Stomach (tissue), 9 donors: ENCODE results near the gene ATP2A3. TPM values are rescaled to one million over a fixed set of nuclear protein-coding genes. Genes with fewer than 3 reads are reported as not detected.

Experiments used
- DNase-seq, 2 donors: peaks; one replicate each; pipeline versions ENCODE4 v3.0.0 to v3.0.0-alpha.2; 2013 to 2019
- H3K27ac ChIP-seq, 5 donors: fragments of 200-600 bp in 4 of 5; sonication (generic) in 4 of 5; one replicate each; pipeline ENCODE4 v1.5.1; 2013 to 2019; ENCODE audit warnings: mild to moderate bottlenecking in 1 of 5, moderate library complexity in 1 of 5
- H3K27me3 ChIP-seq, 3 donors: fragments of 200-600 bp; sonication (generic); one replicate each; pipeline ENCODE4 v1.5.1; 2017 to 2019; ENCODE audit warnings: mixed run types in 1 of 3
- H3K36me3 ChIP-seq, 4 donors: fragments of 200-600 bp; sonication (generic); 1 replicate in 3 of 4; 2 replicates in 1 of 4; pipeline ENCODE4 v1.5.1; 2016 to 2019
- H3K4me1 ChIP-seq, 4 donors: fragments of 200-600 bp; sonication (generic); one replicate each; pipeline ENCODE4 v1.5.1; 2016 to 2019
- H3K4me3 ChIP-seq, 4 donors: fragments of 200-600 bp; sonication (generic) in 3 of 4; one replicate each; pipeline ENCODE4 v1.5.1; 2016 to 2019; ENCODE audit warnings: mild to moderate bottlenecking in 1 of 4
- H3K9me3 ChIP-seq, 4 donors: fragments of 200-600 bp; sonication (generic); one replicate each; pipeline ENCODE4 v1.5.1; 2016 to 2019
- EP300 ChIP-seq: sonication (generic); formaldehyde crosslinking; IDR thresholded peaks from one replicate; pipeline ENCODE4 v1.6.1; 2017; ENCODE audit warnings: antibody characterized with exemption
- POLR2A ChIP-seq, 4 donors: fragments of 450-650 bp; IDR thresholded peaks; one replicate each; pipeline ENCODE4 v1.6.1; 2016; ENCODE audit warnings: antibody characterized with exemption in 4 of 4, control low read depth in 2 of 4, mild to moderate bottlenecking in 1 of 4, moderate library complexity in 1 of 4
- POLR2AphosphoS5 ChIP-seq, 3 donors: sonication (generic); formaldehyde crosslinking; IDR thresholded peaks; one replicate each; pipeline ENCODE4 v1.6.1; 2016; ENCODE audit warnings: antibody characterized with exemption in 3 of 3
- WGBS, 5 donors: extraction: QIAGEN DNeasy Blood & Tissue Kit in 3 of 5; methylation state at CpG; one replicate each; pipeline versions ENCODE4 v1.1.5 to v1.1.7; 2013 to 2018; 5-methylcytosine and 5-hydroxymethylcytosine counted together
- intact Hi-C: fragments of 100-400 bp; cut with DNase I; formaldehyde crosslinking; loops from one replicate; pipeline ENCODE4 v1.15.1; 2023; ENCODE audit warnings: low total_unique reads
- polyA plus RNA-seq, 3 donors: library from polyadenylated mRNA; stranded (reverse); fragments of 200-250 nt; gene quantifications; one replicate each; pipeline ENCODE4 v1.2.3, GENCODE V29; 2013
- total RNA-seq, 5 donors: library from RNA; depleted of rRNA; stranded (reverse); fragments of >200 nt; gene quantifications; one replicate each; pipeline versions ENCODE4 v1.1.0 to v1.2.3, GENCODE V29; 2014 to 2016
- TF ChIP-seq, protein P1 (sequence below), 7 experiments: fragments of 450-650 bp in 4 of 7; fragments of 200-600 bp in 3 of 7; sonication (generic) in 3 of 7; IDR thresholded peaks; one replicate each; pipeline ENCODE4 v1.5.1; 2016 to 2019; ENCODE audit warnings: antibody characterized with exemption in 7 of 7, control low read depth in 2 of 7, mild to moderate bottlenecking in 1 of 7
- donor health status: healthy with polysubstance abuse.
- donor health status: Bipolar disorder and iron deficiency.
- donor health status: healthy.

ATP2A3 gene
- total and polyA plus RNA-seq, 8 donors: 10.4 to 1,069 (median 64.1) TPM

DNA sequence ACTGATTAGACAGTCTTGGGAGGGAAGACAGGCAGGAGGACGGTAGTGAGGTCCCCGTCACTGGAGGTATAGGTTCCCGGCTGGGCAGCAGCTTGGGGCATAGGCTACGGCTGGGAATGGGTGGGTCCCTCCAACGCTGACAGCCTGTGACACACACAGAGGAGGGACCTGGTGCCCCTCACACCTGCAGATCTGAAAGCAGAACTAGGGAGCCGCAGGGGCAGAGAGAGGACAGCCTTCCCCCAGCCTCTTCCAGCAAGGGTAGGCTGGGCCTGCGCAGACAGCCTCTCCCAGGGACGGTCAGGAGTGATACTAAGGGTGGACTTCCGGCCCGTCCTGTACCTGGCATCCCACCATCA is 49.9 kb downstream of the ATP2A3 start:
- H3K4me1 ChIP-seq: peaks cover 21 to 58% (median 34%) of the 10 kb centered on the region in 4 donors
- H3K9me3 ChIP-seq: no peaks in the 10 kb centered on the region
- WGBS, 5 donors: 79 to 88% (median 86%) methylated on average over 10 of the region's 10 CpGs
- DNase-seq: peak in 1 of 2 donors; percentile 43
- no peaks in the 10 kb centered on the region for H3K27me3 ChIP-seq
- H3K36me3 ChIP-seq: no peaks in the 10 kb centered on the region
- intact Hi-C loops: no loop called here
- H3K27ac ChIP-seq: peak overlapping the region in 4 of 5 donors; percentile 13 to 79 (median 50)
- H3K4me3 ChIP-seq: peak overlapping the region in 3 of 4 donors; percentile 24 to 33 (median 31)
- TF ChIP-seq EP300 (no peak), POLR2A (IDR thresholded peaks at IDR 0.05) (no peak), POLR2AphosphoS5 (IDR thresholded peaks at IDR 0.05) (no peak)
- TF ChIP-seq, protein P1, sequence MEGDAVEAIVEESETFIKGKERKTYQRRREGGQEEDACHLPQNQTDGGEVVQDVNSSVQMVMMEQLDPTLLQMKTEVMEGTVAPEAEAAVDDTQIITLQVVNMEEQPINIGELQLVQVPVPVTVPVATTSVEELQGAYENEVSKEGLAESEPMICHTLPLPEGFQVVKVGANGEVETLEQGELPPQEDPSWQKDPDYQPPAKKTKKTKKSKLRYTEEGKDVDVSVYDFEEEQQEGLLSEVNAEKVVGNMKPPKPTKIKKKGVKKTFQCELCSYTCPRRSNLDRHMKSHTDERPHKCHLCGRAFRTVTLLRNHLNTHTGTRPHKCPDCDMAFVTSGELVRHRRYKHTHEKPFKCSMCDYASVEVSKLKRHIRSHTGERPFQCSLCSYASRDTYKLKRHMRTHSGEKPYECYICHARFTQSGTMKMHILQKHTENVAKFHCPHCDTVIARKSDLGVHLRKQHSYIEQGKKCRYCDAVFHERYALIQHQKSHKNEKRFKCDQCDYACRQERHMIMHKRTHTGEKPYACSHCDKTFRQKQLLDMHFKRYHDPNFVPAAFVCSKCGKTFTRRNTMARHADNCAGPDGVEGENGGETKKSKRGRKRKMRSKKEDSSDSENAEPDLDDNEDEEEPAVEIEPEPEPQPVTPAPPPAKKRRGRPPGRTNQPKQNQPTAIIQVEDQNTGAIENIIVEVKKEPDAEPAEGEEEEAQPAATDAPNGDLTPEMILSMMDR (IDR thresholded peaks at IDR 0.05): no peak

DNA sequence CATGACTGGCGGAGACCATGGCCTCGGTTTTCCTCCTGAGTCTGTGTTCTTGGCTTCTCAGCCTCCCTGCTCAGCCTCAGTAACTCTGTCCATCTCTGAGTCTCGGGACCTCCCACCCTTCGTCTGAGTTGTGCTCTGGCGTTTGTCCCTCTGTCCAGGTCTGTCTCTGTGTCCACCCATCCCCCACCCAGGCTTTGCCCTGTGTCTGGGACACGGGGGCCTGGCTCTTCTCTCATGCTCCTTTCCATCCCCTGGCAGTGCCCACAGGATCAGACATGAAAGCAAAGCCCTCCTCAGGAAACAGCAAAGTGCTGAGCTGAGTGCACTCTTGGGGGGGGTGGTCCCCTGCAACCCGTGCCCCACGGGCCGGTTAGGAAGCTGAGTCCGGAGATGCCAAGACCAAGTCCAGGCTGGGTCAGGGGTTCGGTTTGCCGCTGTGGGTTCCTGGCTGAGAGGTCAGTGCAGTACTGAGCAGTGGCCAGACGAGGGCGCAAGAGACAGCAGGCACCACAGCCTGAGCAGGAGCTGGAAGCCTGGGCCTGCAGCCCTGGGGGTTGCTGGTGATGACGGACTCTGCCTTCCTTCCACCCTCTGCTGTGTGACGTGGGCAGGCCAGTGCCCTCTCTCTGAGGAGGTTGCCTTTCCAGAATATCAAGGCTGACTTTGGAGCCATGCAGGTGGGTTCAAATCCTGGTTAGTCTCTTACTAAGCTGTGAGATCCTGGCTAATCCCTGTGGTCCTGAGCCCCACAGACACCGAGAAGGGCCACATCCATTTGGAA is 50.5 kb downstream of the ATP2A3 start:
- 26 to 39% (median 30%) methylated on average over 12 to 17 of the region's 17 CpGs for WGBS, 5 donors
- H3K4me3 ChIP-seq: peak overlapping the region in 2 of 4 donors; percentile 31 to 33

DNA sequence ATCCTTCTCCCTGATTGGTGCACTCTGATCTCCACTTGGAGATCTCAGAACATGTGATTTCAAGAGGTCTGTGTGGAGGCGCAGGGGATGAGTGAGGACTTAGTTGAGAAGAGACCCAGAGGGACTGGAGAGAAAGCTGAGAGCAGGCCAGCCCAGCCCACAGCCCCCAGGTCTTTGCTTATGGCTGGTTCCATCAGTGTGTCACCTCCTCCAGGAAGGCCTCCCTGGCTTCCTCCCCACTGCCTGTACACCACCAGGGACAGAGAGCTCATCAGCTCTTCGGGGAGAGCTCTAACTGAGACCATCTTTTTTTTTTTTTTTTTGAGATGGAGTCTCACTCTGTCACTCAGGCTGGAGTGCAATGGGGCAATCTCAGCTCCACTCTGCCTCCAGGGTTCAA is 51.4 kb downstream of the ATP2A3 start:
- Histone ChIP-seq H3K4me1 (peaks cover 21 to 50% (median 29%) of the 10 kb centered on the region in 4 donors), H3K27me3 (no peaks in the 10 kb centered on the region), H3K27ac (no peak overlapping the region), H3K4me3 (no peak overlapping the region), H3K9me3 (no peaks in the 10 kb centered on the region), H3K36me3 (no peaks in the 10 kb centered on the region)
- WGBS, 5 donors: 92 to 100% (median 95%) methylated on average over 2 of the region's 2 CpGs
- no peak for DNase-seq
- intact Hi-C loops: no loop called here
- TF ChIP-seq POLR2AphosphoS5 (IDR thresholded peaks at IDR 0.05) (no peak), POLR2A (IDR thresholded peaks at IDR 0.05) (no peak), EP300 (no peak)
- TF ChIP-seq, protein P1 (IDR thresholded peaks at IDR 0.05): no peak

More for the DNA sequence above, 50.5 kb downstream of the ATP2A3 start:
- TF ChIP-seq, protein P1 (IDR thresholded peaks at IDR 0.05): peak in 5 of 7 experiments; percentile 93 to 98 (median 97)
- TF ChIP-seq POLR2A (IDR thresholded peaks at IDR 0.05): no peak
- TF ChIP-seq POLR2AphosphoS5 (IDR thresholded peaks at IDR 0.05): peak in 1 of 3 donors; percentile 37
- Histone ChIP-seq H3K9me3 (no peaks in the 10 kb centered on the region), H3K36me3 (no peaks in the 10 kb centered on the region), H3K27ac (peak overlapping the region in 3 of 5 donors; percentile 29 to 79 (median 70)), H3K27me3 (no peaks in the 10 kb centered on the region), H3K4me1 (peaks cover 21 to 55% (median 33%) of the 10 kb centered on the region in 4 donors)
- DNase-seq: peak; percentile 85 to 93
- intact Hi-C loops: no loop called here

DNA sequence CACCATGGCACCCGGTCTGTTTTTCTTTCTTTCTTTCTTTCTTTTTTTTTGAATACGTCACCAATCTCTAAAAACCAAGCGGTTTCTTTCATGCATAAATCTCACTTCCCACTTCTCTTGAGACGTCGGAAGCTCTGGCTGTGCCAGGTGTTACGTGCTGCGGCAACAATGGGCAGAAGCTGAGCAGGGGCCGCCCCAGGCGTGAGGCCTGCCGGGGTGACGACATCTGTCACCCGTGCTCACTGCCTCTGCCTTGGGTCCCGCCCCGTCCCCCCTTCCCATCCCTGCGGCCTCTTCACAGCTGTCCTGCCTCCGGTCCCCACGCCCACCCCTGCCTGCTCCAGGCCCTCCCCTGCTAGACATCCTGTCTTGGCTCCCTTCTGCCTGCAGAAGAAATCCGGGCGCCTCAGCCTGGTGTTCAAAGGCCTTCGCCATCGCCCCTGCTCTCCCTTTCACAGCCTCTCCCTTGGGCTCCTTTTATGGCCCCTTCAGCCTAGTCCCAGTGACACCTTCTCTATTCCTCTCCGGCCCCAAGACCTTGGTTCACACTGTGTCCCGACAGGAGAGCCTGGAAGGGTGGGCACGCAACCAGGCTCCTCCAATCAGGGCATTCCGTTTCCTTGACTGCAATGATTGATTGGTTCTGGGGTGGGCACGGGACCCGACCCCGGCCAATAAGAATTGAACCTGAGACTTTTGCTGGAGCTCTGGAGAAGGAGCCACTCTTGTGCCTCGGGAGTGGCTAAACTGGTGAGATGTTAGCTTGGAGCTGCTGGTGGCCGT is 52.8 kb downstream of the ATP2A3 start:
- intact Hi-C loops: no loop called here
- DNase-seq: peak in 1 of 2 donors; percentile 84
- H3K27ac ChIP-seq: peak overlapping the region in 2 of 5 donors; percentile 38 to 46

More for the DNA sequence above, 52.8 kb downstream of the ATP2A3 start:
- Histone ChIP-seq H3K4me3 (no peak overlapping the region), H3K27me3 (no peaks in the 10 kb centered on the region), H3K9me3 (no peaks in the 10 kb centered on the region), H3K36me3 (no peaks in the 10 kb centered on the region), H3K4me1 (peaks cover 9 to 36% (median 16%) of the 10 kb centered on the region in 4 donors)
- WGBS, 5 donors: 57 to 73% (median 70%) methylated on average over 26 to 30 of the region's 30 CpGs
- TF ChIP-seq POLR2A (IDR thresholded peaks at IDR 0.05): no peak
